H1 (cell line): ENCODE data around the gene GPR35. TPM values are rescaled to one million over a fixed set of nuclear protein-coding genes. Genes with fewer than 3 reads are reported as not detected.

ENCODE experiments used
- CTCF ChIA-PET: fragments of 300-600 bp; sonication (Branson Sonifier 250); formaldehyde crosslinking; loops from one replicate; lab custom pipeline; 2021; ENCODE audit not compliant: partially characterized antibody; lab: Charles Lee
- POLR2A ChIA-PET: fragments of 300-600 bp; sonication (Branson Sonifier 250); formaldehyde crosslinking; loops from one replicate; lab custom pipeline; 2021; ENCODE audit warnings: inconsistent platforms; ENCODE audit not compliant: partially characterized antibody; lab: Charles Lee
- DNase-seq, 2 experiments: peaks; one replicate each; pipeline versions ENCODE4 v3.0.0 to v3.0.0-alpha.2; 2010 to 2022; ENCODE audit warnings: low spot score in 2 of 2, low read depth in 1 of 2, mixed read lengths in 1 of 2
- FAIRE-seq: peaks from 2 replicates; lab custom pipeline; 2011; peaks lifted over from hg19 to GRCh38; lab: Jason Lieb, UNC
- H2AFZ ChIP-seq: 2 replicates; pipeline ENCODE4 v1.8.1; 2012; ENCODE audit warnings: low read length, inconsistent platforms
- H2AK5ac ChIP-seq: 2 replicates; pipeline ENCODE4 v1.6.1; 2013; ENCODE audit warnings: low read depth, low read length
- H2BK120ac ChIP-seq: replicated peaks from 2 replicates; pipeline ENCODE3; 2013; ENCODE audit warnings: low read depth, low read length, inconsistent platforms
- H2BK12ac ChIP-seq: 2 replicates; pipeline ENCODE4 v1.6.1; 2013; ENCODE audit warnings: low read depth, low read length
- H2BK15ac ChIP-seq: 2 replicates; pipeline ENCODE4 v1.6.1; 2013; ENCODE audit warnings: low read length
- H2BK20ac ChIP-seq: 2 replicates; pipeline ENCODE4 v1.6.1; 2013; ENCODE audit warnings: low read length
- H2BK5ac ChIP-seq: 2 replicates; pipeline ENCODE4 v1.6.1; 2013; ENCODE audit warnings: low read depth, low read length
- H3K14ac ChIP-seq: 2 replicates; pipeline ENCODE4 v1.6.1; 2013; ENCODE audit warnings: inconsistent platforms; ENCODE audit not compliant: insufficient read length
- H3K18ac ChIP-seq: 2 replicates; pipeline ENCODE4 v1.6.1; 2013; ENCODE audit warnings: low read length; ENCODE audit errors: extremely low read depth
- H3K23ac ChIP-seq: 2 replicates; pipeline ENCODE4 v1.6.1; 2013; ENCODE audit warnings: inconsistent platforms; ENCODE audit not compliant: insufficient read length
- H3K23me2 ChIP-seq: 2 replicates; pipeline ENCODE4 v1.6.1; 2013; ENCODE audit warnings: low read depth, low read length
- H3K27ac ChIP-seq: 2 replicates; pipeline ENCODE4 v1.6.1; 2011; ENCODE audit warnings: low read depth, low read length, inconsistent platforms
- H3K27me3 ChIP-seq, 4 experiments: replicated peaks in 1 of 4; 1 replicate in 1 of 4; 2 replicates in 3 of 4; pipeline versions ENCODE4 v1.6.1 to v1.8.1; 2011 to 2013; ENCODE audit warnings: low read length in 3 of 4, mild to moderate bottlenecking in 3 of 4, inconsistent platforms in 2 of 4, mixed read lengths in 2 of 4, moderate library complexity in 1 of 4; ENCODE audit not compliant: control insufficient read depth in 3 of 4, insufficient read depth in 3 of 4; ENCODE audit errors: extremely low read depth in 1 of 4
- H3K36me3 ChIP-seq, 4 experiments: 2 replicates each; pipeline versions ENCODE4 v1.6.1 to v1.8.1; 2011 to 2013; ENCODE audit warnings: mild to moderate bottlenecking in 4 of 4, low read length in 3 of 4, moderate library complexity in 2 of 4, control low read depth in 1 of 4, inconsistent platforms in 1 of 4; ENCODE audit not compliant: insufficient read depth in 4 of 4, control insufficient read depth in 2 of 4
- H3K4ac ChIP-seq: replicated peaks from 2 replicates; pipeline ENCODE3; 2013; ENCODE audit warnings: low read length, low read depth, mixed read lengths, inconsistent platforms; ENCODE audit not compliant: insufficient read length
- H3K4me1 ChIP-seq, 4 experiments: replicated peaks in 1 of 4; 1 replicate in 1 of 4; 2 replicates in 3 of 4; pipeline versions ENCODE4 v1.6.1 to v1.8.1; 2011 to 2013; ENCODE audit warnings: low read length in 3 of 4, inconsistent platforms in 2 of 4, mixed read lengths in 1 of 4; ENCODE audit not compliant: insufficient read depth in 4 of 4, control insufficient read depth in 3 of 4
- H3K4me2 ChIP-seq, 2 experiments: 2 replicates each; pipeline versions ENCODE4 v1.6.1 to v1.8.1; 2011 to 2013; ENCODE audit warnings: low read depth in 2 of 2, low read length in 2 of 2, control low read depth in 1 of 2, inconsistent platforms in 1 of 2, mild to moderate bottlenecking in 1 of 2; ENCODE audit not compliant: insufficient read depth in 1 of 2
- H3K4me3 ChIP-seq, 4 experiments: fragments of 200-600, 300-600 bp in 1 of 4; sonication (generic), shearing (Covaris generic), sonication (Bioruptor Twin) in 1 of 4; 2 replicates each; pipeline versions ENCODE4 v1.5.1 to v1.8.1; 2011 to 2016; ENCODE audit warnings: low read length in 4 of 4, low read depth in 3 of 4, control low read depth in 2 of 4, inconsistent platforms in 2 of 4, mild to moderate bottlenecking in 2 of 4, mixed read lengths in 1 of 4, moderate library complexity in 1 of 4; ENCODE audit not compliant: insufficient read depth in 2 of 4; ENCODE audit errors: extremely low read depth in 1 of 4
- H3K56ac ChIP-seq: replicated peaks from 2 replicates; pipeline ENCODE3; 2013; ENCODE audit warnings: low read depth, mild to moderate bottlenecking, mixed read lengths, low read length, inconsistent platforms; ENCODE audit not compliant: insufficient read length
- H3K79me1 ChIP-seq: 2 replicates; pipeline ENCODE4 v1.6.1; 2013; ENCODE audit warnings: low read depth, low read length, control low read depth
- H3K79me2 ChIP-seq, 2 experiments: 2 replicates each; pipeline versions ENCODE4 v1.6.1 to v1.8.1; 2012 to 2013; ENCODE audit warnings: low read length in 2 of 2, mild to moderate bottlenecking in 2 of 2, inconsistent platforms in 1 of 2; ENCODE audit not compliant: insufficient read depth in 2 of 2, control insufficient read depth in 1 of 2
- H3K9ac ChIP-seq, 4 experiments: replicated peaks in 1 of 4; 1 replicate in 1 of 4; 2 replicates in 3 of 4; pipeline versions ENCODE4 v1.6.1 to v1.8.1; 2011 to 2013; ENCODE audit warnings: low read depth in 3 of 4, low read length in 3 of 4, control low read depth in 2 of 4, mild to moderate bottlenecking in 2 of 4, moderate library complexity in 2 of 4, inconsistent platforms in 1 of 4; ENCODE audit errors: extremely low read depth in 1 of 4
- H3K9me3 ChIP-seq, 2 experiments: 2 replicates each; pipeline versions ENCODE4 v1.6.1 to v1.8.1; 2012 to 2013; ENCODE audit warnings: mild to moderate bottlenecking in 2 of 2, moderate library complexity in 2 of 2, control low read depth in 1 of 2, inconsistent platforms in 1 of 2, low read depth in 1 of 2, low read length in 1 of 2, mixed read lengths in 1 of 2; ENCODE audit not compliant: insufficient read depth in 2 of 2
- H4K20me1 ChIP-seq, 2 experiments: replicated peaks in 1 of 2; 2 replicates each; pipeline versions ENCODE3 to v1.8.1; 2011 to 2013; ENCODE audit warnings: inconsistent platforms in 2 of 2, low read length in 2 of 2, mild to moderate bottlenecking in 1 of 2; ENCODE audit not compliant: insufficient read depth in 2 of 2, control insufficient read depth in 1 of 2
- H4K5ac ChIP-seq: 2 replicates; pipeline ENCODE4 v1.6.1; 2013; ENCODE audit warnings: low read length, low read depth, mixed read lengths, inconsistent platforms; ENCODE audit not compliant: insufficient read length
- H4K8ac ChIP-seq: 2 replicates; pipeline ENCODE4 v1.8.0; 2013; ENCODE audit warnings: mild to moderate bottlenecking, moderate library complexity, low read length, inconsistent platforms; ENCODE audit not compliant: insufficient read depth; ENCODE audit errors: extremely low read depth
- H4K91ac ChIP-seq: replicated peaks from 2 replicates; pipeline ENCODE3; 2013; ENCODE audit warnings: low read length, mixed read lengths, inconsistent platforms; ENCODE audit not compliant: insufficient read length
- BACH1 ChIP-seq: IDR thresholded peaks from 2 replicates; pipeline ENCODE4 v1.6.1; 2012; ENCODE audit warnings: low read length, improper control_type of control experiment
- CEBPB ChIP-seq: IDR thresholded peaks from 2 replicates; pipeline ENCODE4 v1.6.1; 2012; ENCODE audit warnings: low read depth, low read length
- EZH2 ChIP-seq: fragments of 200-600 bp; sonication (generic); IDR thresholded peaks from 2 replicates; pipeline ENCODE4 v1.7.1; 2012; ENCODE audit warnings: low read depth, mild to moderate bottlenecking, moderate library complexity, low read length, inconsistent platforms; ENCODE audit not compliant: severe bottlenecking
- SRF ChIP-seq: IDR thresholded peaks from 2 replicates; pipeline ENCODE4 v1.6.1; 2011; ENCODE audit warnings: mild to moderate bottlenecking, low read depth, low read length, moderate library complexity
- ZNF274 ChIP-seq: IDR thresholded peaks from 2 replicates; pipeline ENCODE4 v1.7.0; 2012; ENCODE audit warnings: low read length, borderline replicate concordance; ENCODE audit errors: extremely low read depth
- WGBS, 2 experiments: shearing (Covaris generic) in 1 of 2; methylation state at CpG; one replicate each; pipeline versions ENCODE4 v1.1.6 to v1.1.7; 2013 to 2015; ENCODE audit warnings: low lambda C conversion rate in 2 of 2, mixed read lengths in 2 of 2, inconsistent platforms in 1 of 2, low coverage in 1 of 2, missing lambda C conversion rate in 1 of 2; ENCODE audit not compliant: insufficient replicate concordance in 2 of 2, insufficient coverage in 1 of 2, insufficient read length in 1 of 2; ENCODE audit errors: extremely low coverage in 1 of 2, missing lambda C conversion rate in 1 of 2; 5-methylcytosine and 5-hydroxymethylcytosine counted together
- polyA plus RNA-seq, 7 experiments: library from polyadenylated mRNA; depleted of rRNA in 3 of 7; stranded (reverse) in 5 of 7; unstranded in 2 of 7; fragments of >200 nt in 5 of 7; fragments of 200-250 nt in 2 of 7; gene quantifications; 1 replicate in 5 of 7; 2 replicates in 1 of 7; 4 replicates in 1 of 7; pipeline versions ENCODE4 v1.2.1 to v1.2.3, GENCODE V29; 2011 to 2013; ENCODE audit warnings: missing spikeins in 2 of 7, mixed read lengths in 2 of 7
- total RNA-seq: library from RNA; stranded (reverse); fragmentation: NEBNext Ultra II Directional; extraction: Animal tissue kit (Norgen Biotek cat#: 25700); gene quantifications from 2 replicates; pipeline ENCODE4 v1.2.1, GENCODE V29; 2021
- TF ChIP-seq, protein P1 (sequence below): IDR thresholded peaks from 2 replicates; pipeline ENCODE4 v1.6.1; 2012; ENCODE audit warnings: inconsistent platforms
- TF ChIP-seq, protein P2 (sequence below): IDR thresholded peaks from 2 replicates; pipeline ENCODE4 v1.6.1; 2012; ENCODE audit warnings: inconsistent platforms

Gene GPR35
- total and polyA plus RNA-seq, 2 of the 8 experiments (the other 6 are each of a cell fraction or from before 2014, with no cell fraction given) = 0.47 TPM; not detected in 1

DNA sequence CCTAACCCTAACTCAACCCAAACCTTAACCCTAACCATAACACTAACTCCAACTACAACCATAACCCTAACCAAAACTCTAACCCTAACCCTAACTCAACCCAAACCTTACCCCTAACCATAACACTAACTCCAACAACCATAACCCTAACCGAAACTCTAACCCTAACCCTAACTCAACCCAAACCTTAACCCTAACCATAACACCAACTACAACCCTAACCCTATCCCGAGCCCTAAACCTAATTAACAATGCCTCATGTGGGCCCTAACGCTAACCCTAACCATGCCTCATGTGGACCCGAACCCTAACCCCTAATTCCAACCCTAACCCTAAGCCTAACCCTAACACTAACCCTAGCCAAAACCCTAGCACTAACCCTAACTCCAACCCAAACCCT lies 11.5 kb upstream of the GPR35 start:
- no peaks in the 10 kb centered on the region for H3K79me1 ChIP-seq
- DNase-seq = no peak
- H2BK120ac ChIP-seq = no peak overlapping the region
- no peaks in the 10 kb centered on the region for H3K36me3 ChIP-seq
- H2BK5ac ChIP-seq = no peak overlapping the region
- no peak overlapping the region for H2AFZ ChIP-seq
- no peak overlapping the region for H3K4me2 ChIP-seq
- H3K23ac ChIP-seq = no peak overlapping the region
- no peak overlapping the region for H3K27ac ChIP-seq
- FAIRE-seq = no peak
- H2AK5ac ChIP-seq = no peak overlapping the region
- H3K4ac ChIP-seq = no peak overlapping the region
- H2BK12ac ChIP-seq = no peak overlapping the region
- ChIA-PET CTCF (no interaction called here), POLR2A (no interaction called here)
- no peaks in the 10 kb centered on the region for H3K79me2 ChIP-seq
- no peak overlapping the region for H4K5ac ChIP-seq
- no peaks in the 10 kb centered on the region for H3K4me1 ChIP-seq
- H3K56ac ChIP-seq = no peak overlapping the region
- H3K27me3 ChIP-seq = no peaks in the 10 kb centered on the region
- H2BK20ac ChIP-seq = no peak overlapping the region
- 91 to 100% methylated on average over 2 to 4 of the region's 4 CpGs for whole genome bisulfite sequencing, 2 experiments
- no peak overlapping the region for H4K91ac ChIP-seq
- H4K8ac ChIP-seq = no peak overlapping the region
- peaks cover 30 to 34% of the 10 kb centered on the region in 2 experiments for H3K9me3 ChIP-seq
- no peaks in the 10 kb centered on the region for H4K20me1 ChIP-seq
- H3K23me2 ChIP-seq = peaks cover 9% of the 10 kb centered on the region; the same call in 1 of the 2 replicates
- H2BK15ac ChIP-seq = no peak overlapping the region
- H3K18ac ChIP-seq = no peak overlapping the region
- H3K9ac ChIP-seq = no peak overlapping the region
- H3K4me3 ChIP-seq = no peak overlapping the region
- no peak overlapping the region for H3K14ac ChIP-seq
- TF ChIP-seq, protein P1, sequence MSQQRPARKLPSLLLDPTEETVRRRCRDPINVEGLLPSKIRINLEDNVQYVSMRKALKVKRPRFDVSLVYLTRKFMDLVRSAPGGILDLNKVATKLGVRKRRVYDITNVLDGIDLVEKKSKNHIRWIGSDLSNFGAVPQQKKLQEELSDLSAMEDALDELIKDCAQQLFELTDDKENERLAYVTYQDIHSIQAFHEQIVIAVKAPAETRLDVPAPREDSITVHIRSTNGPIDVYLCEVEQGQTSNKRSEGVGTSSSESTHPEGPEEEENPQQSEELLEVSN = no peak
- TF ChIP-seq SRF (no peak), BACH1 (no peak), ZNF274 (no peak), EZH2 (no peak), CEBPB (no peak)
- TF ChIP-seq, protein P2, sequence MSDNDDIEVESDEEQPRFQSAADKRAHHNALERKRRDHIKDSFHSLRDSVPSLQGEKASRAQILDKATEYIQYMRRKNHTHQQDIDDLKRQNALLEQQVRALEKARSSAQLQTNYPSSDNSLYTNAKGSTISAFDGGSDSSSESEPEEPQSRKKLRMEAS = no peak
